Activated CD8-positive, alpha-beta memory T cell treated with anti-CD3 and anti-CD28 coated beads, Interleukin-2, amount 50 U/mL, for 1 hour (primary cell): ENCODE measurements around the gene CELF2.

Experiments
- DNase-seq: peaks from one replicate; pipeline ENCODE4 v3.0.0-alpha.2; 2020; ENCODE audit errors: extremely low read depth

CELF2 gene

GRCh38 chr10:11300026-11300425, 282.4 kb downstream of the CELF2 start:
- no peak for DNase-seq

GRCh38 chr10:11300563-11300962, 282.9 kb downstream of the CELF2 start:
- no peak for DNase-seq

- DNase-seq = no peak
Measured at GRCh38 chr10:11301571-11302111, 284.0 kb downstream of the CELF2 start.

- no peak for DNase-seq
Measured at GRCh38 chr10:11302181-11302580, 284.5 kb downstream of the CELF2 start.

GRCh38 chr10:11303361-11304170, 285.9 kb downstream of the CELF2 start:
- DNase-seq = no peak

GRCh38 chr10:11304906-11305585, 287.4 kb downstream of the CELF2 start:
- DNase-seq = no peak

GRCh38 chr10:11305825-11306593, 288.3 kb downstream of the CELF2 start:
- DNase-seq = no peak

- no peak for DNase-seq
Measured at GRCh38 chr10:11307004-11307403, 289.3 kb downstream of the CELF2 start.

- no peak for DNase-seq
Measured at GRCh38 chr10:11307937-11308336, 290.3 kb downstream of the CELF2 start.

- DNase-seq = no peak
Measured at GRCh38 chr10:11311027-11311426, 293.4 kb downstream of the CELF2 start.

- no peak for DNase-seq
Measured at GRCh38 chr10:11313463-11313862, 295.8 kb downstream of the CELF2 start.

- no peak for DNase-seq
Measured at GRCh38 chr10:11317936-11318670, 300.4 kb downstream of the CELF2 start.

- no peak for DNase-seq
Measured at GRCh38 chr10:11318826-11319598, 301.3 kb downstream of the CELF2 start.

- DNase-seq = no peak
Measured at GRCh38 chr10:11319990-11320602, 302.4 kb downstream of the CELF2 start.

GRCh38 chr10:11320809-11321520, 303.3 kb downstream of the CELF2 start:
- no peak for DNase-seq

GRCh38 chr10:11322698-11323097, 305.0 kb downstream of the CELF2 start:
- no peak for DNase-seq

GRCh38 chr10:11324761-11325321, 307.2 kb downstream of the CELF2 start:
- no peak for DNase-seq

GRCh38 chr10:11325817-11326216, 308.1 kb downstream of the CELF2 start:
- DNase-seq = no peak

GRCh38 chr10:11326241-11326640, 308.6 kb downstream of the CELF2 start:
- DNase-seq = no peak
